Renal cortical epithelial cell (primary cell): ENCODE results near the gene SSUH2. TPM values are rescaled to one million over a fixed set of nuclear protein-coding genes. Genes with fewer than 3 reads are reported as not detected.
"Not testable (repeated sequence)": the region's sequence is repeated elsewhere in the genome, so short reads cannot be mapped to it uniquely, and the experiment has no call there.

Source experiments
- DNase-seq: peaks from one replicate; pipeline ENCODE4 v3.0.0-alpha.2; 2011; ENCODE audit warnings: low read depth
- total RNA-seq: library from RNA; depleted of rRNA; stranded (reverse); fragments of >200 nt; gene quantifications from 2 replicates; pipeline ENCODE4 v1.2.3, GENCODE V29; 2014

SSUH2 gene
- not detected in 2 replicates for total RNA-seq

GRCh38 chr3:8644748-8645390 is at the start of gene SSUH2:
Gene SSUH2 (minus strand): TSS chr3:8644798. CDS start chr3:8644758, 40 bp downstream.
- DNase-seq = no peak

- not testable (repeated sequence) for DNase-seq
Measured at GRCh38 chr3:8691295-8691694, 46.7 kb upstream of the SSUH2 start.

- DNase-seq = not testable (repeated sequence)
Measured at GRCh38 chr3:8684992-8685391, 40.4 kb upstream of the SSUH2 start.

GRCh38 chr3:8682850-8683574 is 38.4 kb upstream of the SSUH2 start:
- DNase-seq = not testable (repeated sequence)

GRCh38 chr3:8681881-8682538 is 37.4 kb upstream of the SSUH2 start:
- not testable (repeated sequence) for DNase-seq

- DNase-seq = no peak
Measured at GRCh38 chr3:8681349-8681748, 36.8 kb upstream of the SSUH2 start.

- peak; percentile 54 for DNase-seq
Measured at GRCh38 chr3:8679817-8680553, 35.4 kb upstream of the SSUH2 start.

GRCh38 chr3:8678751-8679150 is 34.2 kb upstream of the SSUH2 start:
- DNase-seq = no peak

GRCh38 chr3:8677258-8677657 is 32.7 kb upstream of the SSUH2 start:
- not testable (repeated sequence) for DNase-seq

GRCh38 chr3:8675591-8675990 is 31.0 kb upstream of the SSUH2 start:
- not testable (repeated sequence) for DNase-seq

- DNase-seq = no peak
Measured at GRCh38 chr3:8673083-8673737, 28.6 kb upstream of the SSUH2 start.

GRCh38 chr3:8669019-8669418 is 24.4 kb upstream of the SSUH2 start:
- DNase-seq = no peak

- DNase-seq = peak; percentile 24
Measured at GRCh38 chr3:8668216-8668615, 23.6 kb upstream of the SSUH2 start.

GRCh38 chr3:8667463-8668091 is 23.0 kb upstream of the SSUH2 start:
- no peak for DNase-seq

GRCh38 chr3:8665407-8665896 is 20.9 kb upstream of the SSUH2 start:
- DNase-seq = no peak

- DNase-seq = peak; percentile 83
Measured at GRCh38 chr3:8663177-8664061, 18.8 kb upstream of the SSUH2 start.

GRCh38 chr3:8662594-8662993 is 18.0 kb upstream of the SSUH2 start:
- no peak for DNase-seq

GRCh38 chr3:8660175-8661118 is 15.8 kb upstream of the SSUH2 start:
- DNase-seq = no peak

GRCh38 chr3:8659242-8659641 is 14.6 kb upstream of the SSUH2 start:
- DNase-seq = no peak
